GM12891 (cell line): ENCODE results near the gene NCKAP5.

ENCODE experiments used
- POLR2A ChIP-seq: IDR thresholded peaks from 2 replicates; pipeline ENCODE4 v1.6.1; 2011; ENCODE audit warnings: low read depth, low read length, control low read depth
- POLR2AphosphoS5 ChIP-seq: IDR thresholded peaks from 2 replicates; pipeline ENCODE4 v1.6.1; 2011; ENCODE audit warnings: low read depth, low read length, control low read depth
- POU2F2 ChIP-seq: IDR thresholded peaks from 2 replicates; pipeline ENCODE4 v1.6.1; 2011; ENCODE audit warnings: low read depth, mild to moderate bottlenecking, control low read depth, low read length, moderate library complexity
- TAF1 ChIP-seq: IDR thresholded peaks from 2 replicates; pipeline ENCODE4 v1.6.1; 2011; ENCODE audit warnings: low read depth, low read length, control low read depth

DNA sequence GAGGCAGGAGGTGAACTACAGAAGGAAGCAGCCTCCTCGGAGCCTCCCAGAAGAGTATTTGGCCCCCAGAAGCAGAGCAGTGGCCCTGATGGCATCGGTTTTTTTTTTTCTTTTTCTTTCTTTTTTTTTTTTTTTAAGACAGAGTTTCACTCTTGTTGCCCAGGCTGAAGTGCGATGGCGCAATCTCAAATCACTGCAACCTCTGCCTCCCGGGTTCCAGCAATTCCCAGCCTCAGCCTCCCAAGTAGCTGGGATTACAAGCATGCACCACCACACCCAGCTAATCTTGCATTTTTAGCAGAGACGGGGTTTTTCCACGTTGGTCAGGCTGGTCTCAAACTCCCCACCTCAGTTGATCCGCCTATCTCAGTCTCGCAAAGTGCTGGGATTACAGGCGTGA is 34.8 kb upstream of the NCKAP5 start:
- TF ChIP-seq POLR2AphosphoS5 (no peak), POLR2A (no peak), TAF1 (no peak), POU2F2 (no peak)
